ENCODE data around the gene IL32.

IL32 gene

DNA sequence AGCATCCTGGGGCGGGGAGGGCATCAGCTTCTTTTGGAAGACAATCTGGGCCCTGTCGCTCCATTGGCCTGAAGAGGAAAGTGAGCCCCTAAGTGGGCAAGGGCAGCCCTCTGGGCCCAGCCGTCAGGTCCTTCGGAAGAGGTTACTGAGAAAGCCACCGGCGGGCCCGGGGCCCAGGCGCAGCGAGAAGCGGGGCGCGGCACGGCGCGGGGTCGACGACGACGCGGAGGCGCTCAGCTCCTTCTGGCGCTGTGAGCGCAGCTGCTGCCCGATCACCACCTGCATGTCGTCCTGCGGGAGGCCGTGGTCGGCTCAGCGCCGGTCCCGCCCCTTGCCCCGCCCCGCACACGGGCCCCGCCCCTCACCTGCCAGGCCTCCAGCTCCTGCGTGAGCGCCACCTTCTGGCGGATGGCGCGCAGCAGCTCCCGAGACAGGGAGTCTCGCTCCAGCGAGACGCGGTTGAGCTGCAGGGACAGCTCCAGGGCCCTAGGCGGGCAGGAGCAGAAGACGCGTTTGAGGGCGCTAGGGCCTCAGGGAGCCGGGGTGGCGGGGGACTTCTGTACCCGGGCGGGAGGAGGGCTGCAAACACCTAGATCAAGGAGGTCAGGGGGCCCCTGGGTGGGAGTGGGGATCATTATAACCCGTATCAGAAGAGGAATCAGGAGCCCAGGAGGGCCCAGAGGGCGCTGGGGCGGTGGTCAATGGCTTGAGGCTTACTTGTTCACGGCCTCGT lies 37.3 kb upstream of the IL32 start:
- DNase-seq (ENCODE audit: low read depth in 1 of 2, low spot score in 1 of 2), result peak; percentile 78 to 81

DNA sequence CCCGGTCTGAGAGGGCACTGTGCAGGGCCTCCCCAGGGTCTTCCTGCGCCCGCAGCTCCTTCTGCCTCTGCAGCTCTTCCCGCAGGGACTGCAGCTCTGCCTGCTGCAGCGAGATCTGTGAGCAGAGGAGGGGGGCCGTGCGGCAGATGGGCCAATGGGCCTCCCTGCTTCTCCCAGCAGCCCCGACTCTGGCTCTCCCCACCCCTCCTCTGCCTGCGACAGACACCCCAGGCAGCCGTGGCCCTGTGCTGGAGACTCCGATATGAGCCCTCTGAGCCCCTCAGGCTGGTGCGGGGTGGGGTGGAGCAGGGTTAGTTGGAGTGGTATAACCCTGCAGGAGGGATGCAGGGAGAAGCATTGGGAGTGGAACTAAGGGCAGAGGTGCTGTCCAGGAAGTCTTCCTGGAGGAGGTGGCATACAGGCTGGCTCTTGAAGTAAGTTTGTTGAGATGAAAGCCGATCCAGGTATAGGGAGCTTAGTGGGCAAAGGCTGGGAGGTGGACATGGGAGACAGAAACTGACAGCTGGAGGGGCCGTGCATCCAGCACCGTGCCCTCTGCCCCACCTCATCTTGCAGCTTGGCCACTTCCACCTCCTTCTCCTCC lies 36.6 kb upstream of the IL32 start:
- DNase-seq (ENCODE audit: low read depth in 1 of 2, low spot score in 1 of 2), result no peak

- peak in 1 of 2 donors; percentile 8 for DNase-seq (ENCODE audit: low read depth in 1 of 2, low spot score in 1 of 2)
Observed at GRCh38 chr16:3029491-3030221, 35.8 kb upstream of the IL32 start.

DNA sequence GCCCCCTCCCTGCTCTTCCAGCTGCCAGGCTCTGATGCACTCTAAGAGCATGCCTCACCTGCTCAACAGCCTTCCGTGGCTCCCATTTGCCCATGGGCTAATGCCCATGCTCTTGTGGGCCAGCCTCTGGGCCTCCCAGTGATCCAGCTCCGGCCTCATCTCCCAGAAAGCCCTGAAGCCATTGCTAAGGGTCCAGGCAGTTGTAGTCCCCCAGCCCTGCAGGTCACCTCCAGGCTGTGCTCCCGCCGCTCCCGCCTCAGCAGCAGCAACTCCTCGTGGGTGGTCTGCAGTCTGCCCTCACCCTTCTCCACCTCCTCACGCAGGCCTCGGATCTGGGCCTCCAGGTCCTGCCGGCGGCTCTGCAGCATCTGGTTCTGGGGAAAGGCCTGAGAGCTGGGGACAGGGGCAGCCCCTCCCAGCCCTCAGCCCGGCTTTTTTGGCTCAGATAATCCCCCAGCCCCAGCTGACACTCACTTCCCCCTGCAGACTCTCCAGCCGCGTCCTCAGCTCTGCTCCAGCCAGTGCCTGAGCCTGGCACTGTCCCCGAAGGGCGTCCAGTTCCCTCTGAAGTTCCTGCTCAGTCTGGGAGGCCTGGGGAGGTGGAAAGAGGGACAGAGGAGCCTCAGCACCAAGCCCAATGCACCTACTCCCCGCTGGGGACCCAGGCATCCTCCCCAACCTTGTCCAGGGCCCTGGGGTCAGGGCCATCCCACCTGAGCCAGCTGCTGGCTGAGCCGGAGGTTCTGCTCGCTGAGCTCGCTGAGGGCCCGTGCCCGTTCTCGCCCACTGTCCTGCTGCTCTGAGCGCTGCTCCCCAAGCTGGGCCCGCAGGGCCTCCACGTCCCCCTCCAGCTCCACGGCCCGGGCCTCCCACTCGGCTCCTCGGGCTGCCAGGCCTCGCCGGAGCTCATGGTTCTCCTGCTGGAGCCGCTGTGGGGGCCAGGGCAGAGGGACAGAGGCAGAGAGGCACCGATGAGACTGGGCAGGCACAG lies 34.9 kb upstream of the IL32 start:
- DNase-seq (ENCODE audit: low read depth in 1 of 2, low spot score in 1 of 2), result no peak

- DNase-seq (ENCODE audit: low read depth in 1 of 2, low spot score in 1 of 2), result no peak
Observed at GRCh38 chr16:3032624-3033023, 32.8 kb upstream of the IL32 start.

GRCh38 chr16:3035289-3035971 lies 30.0 kb upstream of the IL32 start:
- DNase-seq (ENCODE audit: low read depth in 1 of 2, low spot score in 1 of 2), result no peak

DNA sequence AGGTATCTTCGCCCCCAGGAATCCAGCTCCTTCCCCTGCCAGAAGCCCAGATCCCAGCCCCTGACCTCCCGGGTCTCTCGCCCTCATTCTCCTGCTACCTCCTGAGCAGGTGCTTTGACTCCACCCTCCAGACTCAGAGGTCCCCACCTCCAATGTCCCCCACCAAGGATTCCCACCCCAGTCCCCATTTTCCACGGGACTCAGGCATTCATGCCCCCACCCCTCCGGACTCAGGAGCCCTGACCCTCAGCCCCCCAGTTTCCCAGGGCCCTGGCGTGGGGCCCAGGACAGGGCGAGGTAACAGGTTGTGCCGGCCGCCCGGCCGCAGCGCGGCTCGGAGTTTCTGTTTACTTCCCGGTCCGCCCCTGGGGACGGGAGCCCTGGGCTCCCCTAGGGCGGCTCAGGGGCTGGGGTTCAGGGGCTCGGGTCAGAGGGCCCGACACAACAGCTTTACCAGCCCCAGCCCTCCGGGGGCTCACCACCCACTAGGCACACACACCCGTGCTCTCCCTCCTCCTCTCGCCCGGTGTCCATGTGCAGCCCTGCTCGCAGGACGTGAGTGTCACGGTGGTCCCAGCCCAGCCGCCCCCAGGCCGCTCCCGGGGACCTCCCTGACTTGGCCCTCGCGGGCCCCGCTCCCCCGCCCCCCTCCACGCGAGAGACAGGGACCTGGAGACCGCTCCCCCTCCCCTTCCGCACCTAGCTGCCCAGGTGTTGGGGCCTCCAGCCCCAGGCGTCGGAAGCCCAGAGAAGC lies 29.3 kb upstream of the IL32 start:
- DNase-seq (ENCODE audit: low read depth in 1 of 2, low spot score in 1 of 2), result no peak

GRCh38 chr16:3036726-3037315 lies 28.6 kb upstream of the IL32 start, which contains the start of gene BICDL2:
Gene BICDL2, minus strand, starts transcription at chr16:3036944. Its CDS starts 1,448 bp downstream, at chr16:3035496.
- no peak for DNase-seq (ENCODE audit: low read depth in 1 of 2, low spot score in 1 of 2)

DNA sequence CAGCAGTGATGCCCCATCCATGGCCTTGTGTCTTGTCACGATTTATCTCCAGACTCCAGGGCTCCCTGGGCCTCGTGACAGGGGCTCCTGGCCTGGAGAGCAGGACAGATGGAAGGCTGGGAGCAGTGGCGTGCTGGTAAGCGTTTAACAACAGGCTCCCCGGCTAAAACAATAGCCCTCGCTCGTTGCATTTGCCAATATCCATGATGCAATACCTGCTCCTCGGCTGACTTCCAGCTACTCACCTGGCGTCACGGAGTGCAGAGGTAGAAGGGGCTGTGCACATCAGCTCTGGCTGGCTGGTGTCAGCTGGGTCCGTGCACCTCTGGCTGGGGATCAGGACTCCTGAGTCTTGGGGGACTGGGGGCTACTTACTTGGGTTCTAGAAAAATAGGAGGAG lies 27.2 kb upstream of the IL32 start:
- no peak for DNase-seq (ENCODE audit: low read depth in 1 of 2, low spot score in 1 of 2)

DNA sequence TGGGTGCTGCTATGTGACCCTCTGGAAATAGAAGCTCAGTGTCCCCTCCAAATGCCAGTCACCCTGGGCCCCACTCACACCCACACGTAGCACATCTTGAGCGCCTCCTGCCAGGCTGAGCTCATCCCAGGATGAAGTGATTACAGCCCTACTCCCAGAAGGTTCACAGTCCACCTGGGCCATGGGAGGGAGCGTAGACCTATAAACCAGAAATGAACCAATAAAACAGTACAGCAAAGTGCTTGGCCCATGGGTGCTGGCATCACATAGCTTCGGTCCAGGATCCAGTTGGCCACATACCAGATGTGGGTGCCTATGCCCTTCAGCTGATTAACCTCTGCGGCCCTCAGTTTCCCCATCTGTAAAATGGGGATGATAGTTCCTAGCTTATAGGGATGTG lies 26.5 kb upstream of the IL32 start:
- no peak for DNase-seq (ENCODE audit: low read depth in 1 of 2, low spot score in 1 of 2)

GRCh38 chr16:3042376-3042775 lies 23.1 kb upstream of the IL32 start:
- no peak for DNase-seq (ENCODE audit: low read depth in 1 of 2, low spot score in 1 of 2)

GRCh38 chr16:3044708-3045107 lies 20.7 kb upstream of the IL32 start:
- no peak for DNase-seq (ENCODE audit: low read depth in 1 of 2, low spot score in 1 of 2)

- no peak for DNase-seq (ENCODE audit: low read depth in 1 of 2, low spot score in 1 of 2)
Observed at GRCh38 chr16:3045758-3046640, 19.4 kb upstream of the IL32 start, which contains the start of gene MMP25. Gene MMP25, plus strand, starts transcription at chr16:3046561. Its CDS starts 357 bp downstream, at chr16:3046918.

DNA sequence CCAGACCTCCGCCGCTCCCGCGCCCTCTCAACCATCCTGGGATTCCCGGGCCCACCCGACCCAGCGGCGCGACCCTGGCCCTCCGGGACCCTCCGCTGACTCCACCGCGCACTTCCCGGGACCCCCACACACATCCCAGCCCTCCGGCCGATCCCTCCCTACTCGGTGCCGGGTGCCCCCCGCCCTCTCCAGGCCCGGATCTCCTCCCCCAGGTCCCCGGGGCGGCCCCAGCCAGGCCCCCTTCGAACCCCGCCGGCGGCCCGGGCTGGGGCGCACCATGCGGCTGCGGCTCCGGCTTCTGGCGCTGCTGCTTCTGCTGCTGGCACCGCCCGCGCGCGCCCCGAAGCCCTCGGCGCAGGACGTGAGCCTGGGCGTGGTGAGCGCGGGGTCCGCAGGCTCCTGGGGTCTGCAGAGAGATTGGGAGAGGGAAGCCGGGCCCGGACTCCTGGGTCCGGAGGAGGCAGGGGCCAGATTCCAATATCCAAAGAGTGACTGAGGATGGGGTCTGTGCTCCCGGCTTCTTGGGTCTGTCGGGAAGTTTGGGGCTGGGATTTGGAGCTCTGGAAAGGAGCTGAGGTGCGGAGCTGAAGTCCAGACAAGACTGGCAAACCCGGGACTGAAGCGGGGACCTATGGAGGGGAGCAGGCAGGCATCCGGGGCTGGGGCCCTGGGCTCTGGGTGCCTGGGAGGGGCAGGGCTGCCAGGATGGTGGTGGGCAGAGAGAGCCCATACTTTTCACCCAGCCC lies 18.6 kb upstream of the IL32 start:
- DNase-seq (ENCODE audit: low read depth in 1 of 2, low spot score in 1 of 2), result no peak

GRCh38 chr16:3047387-3047720 lies 18.1 kb upstream of the IL32 start:
- DNase-seq (ENCODE audit: low read depth in 1 of 2, low spot score in 1 of 2), result no peak

DNA sequence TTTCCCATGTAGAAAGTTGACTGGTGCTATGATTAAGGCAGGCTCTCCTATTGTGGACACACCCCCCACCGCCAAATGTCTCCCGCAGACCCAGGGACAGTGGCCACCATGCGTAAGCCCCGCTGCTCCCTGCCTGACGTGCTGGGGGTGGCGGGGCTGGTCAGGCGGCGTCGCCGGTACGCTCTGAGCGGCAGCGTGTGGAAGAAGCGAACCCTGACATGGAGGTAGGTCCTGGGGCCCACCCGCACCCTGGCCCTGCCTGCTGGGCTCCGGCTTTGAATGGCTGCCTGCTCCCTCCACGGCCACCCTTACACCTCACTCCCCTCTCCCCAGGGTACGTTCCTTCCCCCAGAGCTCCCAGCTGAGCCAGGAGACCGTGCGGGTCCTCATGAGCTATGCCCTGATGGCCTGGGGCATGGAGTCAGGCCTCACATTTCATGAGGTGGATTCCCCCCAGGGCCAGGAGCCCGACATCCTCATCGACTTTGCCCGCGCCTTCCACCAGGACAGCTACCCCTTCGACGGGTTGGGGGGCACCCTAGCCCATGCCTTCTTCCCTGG lies 15.4 kb upstream of the IL32 start:
- no peak for DNase-seq (ENCODE audit: low read depth in 1 of 2, low spot score in 1 of 2)

- no peak for DNase-seq (ENCODE audit: low read depth in 1 of 2, low spot score in 1 of 2)
Observed at GRCh38 chr16:3050487-3050886, 15.0 kb upstream of the IL32 start.
